Measurements from ENCODE around the gene PRIM2. TPM values are rescaled to one million over a fixed set of nuclear protein-coding genes. Genes with fewer than 3 reads are reported as not detected.
"Not testable (repeated sequence)": the region's sequence is repeated elsewhere in the genome, so short reads cannot be mapped to it uniquely, and the experiment has no call there.

The PRIM2 gene
- total and polyA plus RNA-seq, 10 of the 15 experiments (the other 5 are each of a cell fraction or from before 2014, with no cell fraction given) = 13.2 to 38.6 (median 25.1) TPM

DNA sequence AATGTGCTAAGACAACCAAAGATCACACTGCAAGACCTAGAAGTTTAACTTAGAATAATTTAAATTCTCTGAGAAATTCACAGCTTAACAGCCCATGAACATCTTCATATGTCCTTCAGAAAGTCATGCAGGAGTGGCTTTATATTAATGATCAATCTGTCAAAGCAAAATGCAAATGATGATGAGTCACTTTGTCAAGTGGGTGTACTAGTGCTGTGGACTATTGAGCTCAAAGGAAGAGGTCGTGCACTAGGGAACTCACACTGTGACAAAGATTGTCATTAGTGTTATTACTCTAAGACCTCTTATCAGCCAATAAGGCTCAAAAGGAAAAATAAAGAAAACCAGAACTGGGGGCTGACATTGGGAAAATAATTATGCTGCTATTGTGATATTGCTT is 343.5 kb downstream of the PRIM2 start:
- H3K9ac ChIP-seq (ENCODE audit: control insufficient read depth, insufficient read depth, low read length); H3K4me3 ChIP-seq; H3K4me2 ChIP-seq (ENCODE audit: control insufficient read depth, insufficient read depth); SMC1A ChIA-PET (ENCODE audit: uncharacterized antibody, unreplicated experiment); CTCF ChIA-PET; H3K27me3 ChIP-seq (replicated peaks in 1 of 2; ENCODE audit: control insufficient read depth in 2 of 2, insufficient read depth in 2 of 2, low read length in 1 of 2); in situ Hi-C loops (cut with MboI); H3K9me3 ChIP-seq (replicated peaks; ENCODE audit: control insufficient read depth, insufficient read depth, low read length); DNase-seq (ENCODE audit: low read depth, low spot score); H3K36me3 ChIP-seq (ENCODE audit: control insufficient read depth in 2 of 2, insufficient read depth in 2 of 2, low read length in 1 of 2); intact Hi-C loops (cut with micrococcal nuclease; ENCODE audit: unreplicated experiment); H2AFZ ChIP-seq (ENCODE audit: control insufficient read depth, low read depth, low read length); H3K79me2 ChIP-seq (ENCODE audit: control insufficient read depth, insufficient read depth, low read length); H4K20me1 ChIP-seq (ENCODE audit: control insufficient read depth, insufficient read depth); FAIRE-seq; H3K4me1 ChIP-seq (ENCODE audit: control insufficient read depth, insufficient read depth, low read length); BruUV-seq (replicated peaks); H3K27ac ChIP-seq (ENCODE audit: control insufficient read depth, insufficient read depth); RAD21 ChIA-PET (ENCODE audit: unreplicated experiment); POLR2A ChIA-PET: not testable (repeated sequence)
- 0 out of 3 replicates have a peak, but pooled peaks have one; percentile 28 for ATAC-seq
- WGBS (ENCODE audit: insufficient coverage, insufficient replicate concordance, low lambda C conversion rate, missing lambda C conversion rate) = 0% methylated on average over 1 of the region's 1 CpG

DNA sequence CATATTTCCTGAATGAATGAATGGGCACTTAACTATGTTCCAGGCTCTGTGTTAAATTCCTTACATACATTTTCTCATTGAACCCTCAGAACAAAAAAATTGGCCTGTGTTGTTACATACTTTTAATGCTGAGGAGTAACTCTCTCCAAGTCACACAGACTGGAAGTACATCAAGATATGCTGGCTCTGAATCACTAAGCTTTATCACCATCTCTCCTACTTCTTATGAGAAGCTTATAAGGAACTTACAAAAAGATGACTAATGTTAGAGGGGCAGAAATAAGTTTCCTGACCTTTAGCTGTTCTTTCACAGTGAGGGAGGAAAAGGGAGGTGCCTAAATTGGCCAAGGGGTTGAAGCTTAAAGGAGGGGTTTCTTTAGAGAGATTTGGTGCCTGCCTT is 350.7 kb downstream of the PRIM2 start:
- ATAC-seq, POLR2A ChIA-PET: not testable (repeated sequence)

DNA sequence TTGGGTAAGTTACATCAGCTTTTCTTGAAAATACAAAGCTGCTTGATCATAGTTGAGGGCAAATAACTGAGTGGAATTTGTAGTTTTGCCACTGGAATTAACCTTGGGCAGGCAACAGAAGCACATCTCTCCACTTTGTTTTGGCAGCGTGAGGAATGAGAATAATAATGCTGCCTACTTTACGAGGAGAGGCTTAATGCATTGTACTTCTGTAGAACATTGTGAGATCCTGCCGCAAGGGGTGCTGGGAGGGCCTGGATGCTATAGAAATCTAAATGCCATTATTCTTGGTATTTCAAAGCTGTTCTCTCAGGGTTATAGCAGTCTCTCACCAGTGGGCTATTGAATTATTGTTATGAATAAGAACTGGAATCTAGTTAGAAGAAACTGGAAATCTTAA is 353.8 kb downstream of the PRIM2 start:
- CTCF ChIA-PET; H2AFZ ChIP-seq (ENCODE audit: control insufficient read depth, low read depth, low read length); H3K4me1 ChIP-seq (ENCODE audit: control insufficient read depth, insufficient read depth, low read length); H3K9me3 ChIP-seq (replicated peaks; ENCODE audit: control insufficient read depth, insufficient read depth, low read length); H3K4me2 ChIP-seq (ENCODE audit: control insufficient read depth, insufficient read depth); FAIRE-seq; H3K4me3 ChIP-seq; H3K79me2 ChIP-seq (ENCODE audit: control insufficient read depth, insufficient read depth, low read length); H3K27ac ChIP-seq (ENCODE audit: control insufficient read depth, insufficient read depth); intact Hi-C loops (cut with micrococcal nuclease; ENCODE audit: unreplicated experiment); DNase-seq (ENCODE audit: low read depth, low spot score); BruUV-seq (replicated peaks); H3K9ac ChIP-seq (ENCODE audit: control insufficient read depth, insufficient read depth, low read length); POLR2A ChIA-PET; H4K20me1 ChIP-seq (ENCODE audit: control insufficient read depth, insufficient read depth); RAD21 ChIA-PET (ENCODE audit: unreplicated experiment); ATAC-seq; H3K27me3 ChIP-seq (replicated peaks in 1 of 2; ENCODE audit: control insufficient read depth in 2 of 2, insufficient read depth in 2 of 2, low read length in 1 of 2); H3K36me3 ChIP-seq (ENCODE audit: control insufficient read depth in 2 of 2, insufficient read depth in 2 of 2, low read length in 1 of 2); in situ Hi-C loops (cut with MboI): not testable (repeated sequence)
- SMC1A ChIA-PET (ENCODE audit: uncharacterized antibody, unreplicated experiment) = interaction anchor here (1.7 kb wide), 1 partner anchor 9 kb away, joined by 4 read pairs; no protein-coding TSS in a partner anchor
- WGBS (ENCODE audit: insufficient coverage, insufficient replicate concordance, low lambda C conversion rate, missing lambda C conversion rate) = 78% methylated on average over 3 of the region's 3 CpGs

More for the DNA sequence above, 350.7 kb downstream of the PRIM2 start:
- intact Hi-C loops (cut with micrococcal nuclease; ENCODE audit: unreplicated experiment); H3K36me3 ChIP-seq (ENCODE audit: control insufficient read depth in 2 of 2, insufficient read depth in 2 of 2, low read length in 1 of 2); H4K20me1 ChIP-seq (ENCODE audit: control insufficient read depth, insufficient read depth); H3K9ac ChIP-seq (ENCODE audit: control insufficient read depth, insufficient read depth, low read length); FAIRE-seq; H3K9me3 ChIP-seq (replicated peaks; ENCODE audit: control insufficient read depth, insufficient read depth, low read length); H3K27me3 ChIP-seq (replicated peaks in 1 of 2; ENCODE audit: control insufficient read depth in 2 of 2, insufficient read depth in 2 of 2, low read length in 1 of 2); H3K4me3 ChIP-seq; H3K79me2 ChIP-seq (ENCODE audit: control insufficient read depth, insufficient read depth, low read length); H3K27ac ChIP-seq (ENCODE audit: control insufficient read depth, insufficient read depth); H2AFZ ChIP-seq (ENCODE audit: control insufficient read depth, low read depth, low read length); DNase-seq (ENCODE audit: low read depth, low spot score); BruUV-seq (replicated peaks); H3K4me2 ChIP-seq (ENCODE audit: control insufficient read depth, insufficient read depth); in situ Hi-C loops (cut with MboI); SMC1A ChIA-PET (ENCODE audit: uncharacterized antibody, unreplicated experiment); H3K4me1 ChIP-seq (ENCODE audit: control insufficient read depth, insufficient read depth, low read length); RAD21 ChIA-PET (ENCODE audit: unreplicated experiment); CTCF ChIA-PET: not testable (repeated sequence)
